Measurements from ENCODE around the gene CADM1. TPM values are rescaled to one million over a fixed set of nuclear protein-coding genes. Genes with fewer than 3 reads are reported as not detected.

The CADM1 gene
- total and polyA plus RNA-seq, 9 of the 15 experiments (the other 6 are each of a cell fraction or from before 2014, with no cell fraction given) = 0.42 TPM; not detected in 8

GRCh38 chr11:115464269-115464668, 39.9 kb downstream of the CADM1 start:
- H3K27me3 ChIP-seq (ENCODE audit: control insufficient read depth in 2 of 2, insufficient read depth in 2 of 2, low read length in 2 of 2) = no peaks in the 10 kb centered on the region
- TF ChIP-seq MIER1 (IDR thresholded peaks at IDR 0.05; ENCODE audit: low read depth) = no peak
- no peak for TF ChIP-seq ZNF77 (CRISPR knock-in tag; IDR thresholded peaks at IDR 0.05)
- no peak for TF ChIP-seq TAF15 (IDR thresholded peaks at IDR 0.05; ENCODE audit: low read depth, low read length)
- no peak for TF ChIP-seq RFX5 (IDR thresholded peaks at IDR 0.05; ENCODE audit: low read depth, low read length)
- TF ChIP-seq NFE2 (IDR thresholded peaks at IDR 0.05; ENCODE audit: low read depth) = no peak
- TF ChIP-seq HEY1 (CRISPR knock-in tag; IDR thresholded peaks at IDR 0.05; ENCODE audit: borderline replicate concordance) = no peak
- TF ChIP-seq NKRF (IDR thresholded peaks at IDR 0.05; ENCODE audit: borderline replicate concordance) = no peak
- TF ChIP-seq ZEB2 (IDR thresholded peaks at IDR 0.05) = no peak
- TF ChIP-seq ATF2 (CRISPR knock-in tag; IDR thresholded peaks at IDR 0.05) = no peak
- TF ChIP-seq LEF1 (IDR thresholded peaks at IDR 0.05) = no peak
- no peak for TF ChIP-seq THAP7 (CRISPR knock-in tag; IDR thresholded peaks at IDR 0.05)
- no peak for TF ChIP-seq ZNF253 (CRISPR knock-in tag; conservative IDR thresholded peaks at IDR 0.05)
- no peak for TF ChIP-seq BRD4 (IDR thresholded peaks at IDR 0.05)
- no peak for TF ChIP-seq ZNF239 (CRISPR knock-in tag; IDR thresholded peaks at IDR 0.05)
- no peak for TF ChIP-seq ZNF639 (CRISPR knock-in tag; conservative IDR thresholded peaks at IDR 0.05 in 1 of 2, IDR thresholded peaks at IDR 0.05 in 1 of 2)
- no peak for TF ChIP-seq NFRKB (IDR thresholded peaks at IDR 0.05; ENCODE audit: low read depth)
- TF ChIP-seq SREBF2 (CRISPR knock-in tag; IDR thresholded peaks at IDR 0.05) = no peak
- no peaks in the 10 kb centered on the region for H3K9me1 ChIP-seq (ENCODE audit: control insufficient read depth, insufficient read depth, low read length)
- intact Hi-C loops (cut with micrococcal nuclease) = no loop called here
- H3K4me2 ChIP-seq (ENCODE audit: insufficient read depth, low read length) = no peak overlapping the region
- no peak overlapping the region for H2AFZ ChIP-seq (ENCODE audit: low read depth, low read length)
- H3K27ac ChIP-seq (ENCODE audit: extremely low read depth, low read depth, low read length) = no peak overlapping the region
- H3K9ac ChIP-seq (ENCODE audit: insufficient read depth in 1 of 2, low read depth in 2 of 2, low read length in 2 of 2) = no peak overlapping the region
- POLR2A ChIA-PET = interaction anchor here (0.7 kb wide), 1 partner anchor 722 kb away, joined by 3 read pairs; no protein-coding TSS in a partner anchor
- H3K79me2 ChIP-seq (ENCODE audit: control insufficient read depth, insufficient read depth, low read length) = no peaks in the 10 kb centered on the region
- DNase-seq (ENCODE audit: extremely low read depth in 1 of 4, low spot score in 3 of 4) (no peak), FAIRE-seq (no peak), ATAC-seq (no peak)
- in situ Hi-C loops (cut with MboI) = no loop called here
- H3K36me3 ChIP-seq (ENCODE audit: control insufficient read depth, insufficient read depth, low read length) = no peaks in the 10 kb centered on the region
- CTCF ChIA-PET (ENCODE audit: low intra/inter-chr PET ratio) = no interaction called here
- H3K9me3 ChIP-seq (replicated peaks; ENCODE audit: control insufficient read depth, insufficient read depth, low read depth, low read length) = no peaks in the 10 kb centered on the region
- WGBS (ENCODE audit: insufficient coverage, low coverage, missing lambda C conversion rate) = 0% methylated on average over 2 of the region's 2 CpGs
- H4K20me1 ChIP-seq (replicated peaks; ENCODE audit: control insufficient read depth, insufficient read depth, low read length) = no peaks in the 10 kb centered on the region
- BruUV-seq (replicated peaks) = no TSS peak
- no peak overlapping the region for H3K4me3 ChIP-seq
- no peaks in the 10 kb centered on the region for H3K4me1 ChIP-seq (replicated peaks in 1 of 2; ENCODE audit: control insufficient read depth in 2 of 2, insufficient read depth in 2 of 2, low read length in 2 of 2)

All from K562 (cell line).